WTC11 (cell line): ENCODE data around the gene TMEM81. TPM values are rescaled to one million over a fixed set of nuclear protein-coding genes. Genes with fewer than 3 reads are reported as not detected.

Source experiments
- ATAC-seq: fragments of 200-7000 bp; cut with Tn5 transposase; 2 replicates; pipeline ENCODE4 v1.10.0; 2021; ENCODE audit warnings: mild to moderate bottlenecking, moderate library complexity
- CTCF ChIA-PET: fragments of 300-600 bp; sonication (Branson Sonifier 250); formaldehyde crosslinking; loops from one replicate; lab custom pipeline; 2021; ENCODE audit warnings: antibody characterized with exemption; lab: Charles Lee
- POLR2A ChIA-PET: fragments of 350-600 bp; sonication (Branson Sonifier 250); formaldehyde crosslinking; loops from one replicate; lab custom pipeline; 2021; ENCODE audit warnings: antibody characterized with exemption; lab: Charles Lee
- DNase-seq: peaks from one replicate; pipeline ENCODE4 v3.0.0; 2021; ENCODE audit warnings: low spot score
- H3K27ac Mint-ChIP-seq: 2 replicates; pipeline ENCODE4 v1.8.0; 2021; ENCODE audit warnings: mixed read lengths
- H3K27me3 Mint-ChIP-seq: 2 replicates; pipeline ENCODE4 v1.8.0; 2021; ENCODE audit warnings: low read depth, mild to moderate bottlenecking, moderate library complexity, mixed read lengths
- H3K36me3 Mint-ChIP-seq: 2 replicates; pipeline ENCODE4 v1.8.0; 2021; ENCODE audit warnings: mixed read lengths
- H3K4me1 Mint-ChIP-seq: 2 replicates; pipeline ENCODE4 v1.8.0; 2022; ENCODE audit warnings: mixed read lengths
- H3K4me3 Mint-ChIP-seq: 2 replicates; pipeline ENCODE4 v1.8.0; 2021; ENCODE audit warnings: mild to moderate bottlenecking, moderate library complexity, mixed read lengths
- H3K9me3 Mint-ChIP-seq: 2 replicates; pipeline ENCODE4 v1.8.0; 2021; ENCODE audit warnings: mixed read lengths
- AR ChIP-seq: fragments of 250-450 bp; sonication (Bioruptor Pico); IDR thresholded peaks from 2 replicates; pipeline ENCODE4 v1.9.0; 2021; ENCODE audit warnings: mild to moderate bottlenecking
- ATF6 ChIP-seq: sonication (generic); formaldehyde crosslinking; IDR thresholded peaks from 2 replicates; pipeline ENCODE4 v1.8.1; 2023; ENCODE audit warnings: mild to moderate bottlenecking, missing genetic modification reagents
- E2F4 ChIP-seq: sonication (generic); formaldehyde crosslinking; IDR thresholded peaks from 2 replicates; pipeline ENCODE4 v1.8.1; 2022; ENCODE audit warnings: low read depth, mild to moderate bottlenecking, moderate library complexity, missing genetic modification reagents, borderline replicate concordance
- ERG ChIP-seq: fragments of 250-450 bp; sonication (Bioruptor Pico); IDR thresholded peaks from 2 replicates; pipeline ENCODE4 v1.8.0; 2021; ENCODE audit warnings: mild to moderate bottlenecking
- GABPB1 ChIP-seq: sonication (generic); formaldehyde crosslinking; IDR thresholded peaks from 2 replicates; pipeline ENCODE4 v1.8.1; 2023; ENCODE audit warnings: mild to moderate bottlenecking, missing genetic modification reagents
- HMGA2 ChIP-seq: fragments of 250-450 bp; sonication (Bioruptor Pico); IDR thresholded peaks from 2 replicates; pipeline ENCODE4 v1.4.0; 2021; ENCODE audit warnings: mild to moderate bottlenecking, moderate library complexity
- IRF1 ChIP-seq: sonication (generic); formaldehyde crosslinking; IDR thresholded peaks from 2 replicates; pipeline ENCODE4 v1.8.0; 2023; ENCODE audit warnings: missing genetic modification reagents
- JAZF1 ChIP-seq: fragments of 250-450 bp; sonication (Bioruptor Pico); IDR thresholded peaks from 2 replicates; pipeline ENCODE4 v1.9.0; 2021; ENCODE audit warnings: moderate library complexity, mild to moderate bottlenecking, inconsistent platforms
- STAT6 ChIP-seq: sonication (generic); formaldehyde crosslinking; conservative IDR thresholded peaks from 2 replicates; pipeline ENCODE4 v1.8.1; 2023; ENCODE audit warnings: mild to moderate bottlenecking, low read depth, missing genetic modification reagents, moderate library complexity
- TEAD4 ChIP-seq: sonication (generic); formaldehyde crosslinking; IDR thresholded peaks from 2 replicates; pipeline ENCODE4 v1.8.0; 2022; ENCODE audit warnings: mild to moderate bottlenecking, missing genetic modification reagents
- ZNF121 ChIP-seq: sonication (generic); formaldehyde crosslinking; IDR thresholded peaks from 2 replicates; pipeline ENCODE4 v1.8.0; 2023; ENCODE audit warnings: missing genetic modification reagents
- ZNF138 ChIP-seq: sonication (generic); formaldehyde crosslinking; conservative IDR thresholded peaks from 2 replicates; pipeline ENCODE4 v1.8.1; 2022; ENCODE audit warnings: mild to moderate bottlenecking, moderate library complexity, missing genetic modification reagents
- ZNF423 ChIP-seq: fragments of 250-450 bp; sonication (Bioruptor Pico); IDR thresholded peaks from 2 replicates; pipeline ENCODE4 v2.1.2; 2022; ENCODE audit warnings: mild to moderate bottlenecking, moderate library complexity
- ZNF512 ChIP-seq: sonication (generic); formaldehyde crosslinking; IDR thresholded peaks from 2 replicates; pipeline ENCODE4 v1.8.1; 2022; ENCODE audit warnings: missing genetic modification reagents, borderline replicate concordance
- total RNA-seq: library from RNA; stranded (reverse); gene quantifications from 3 replicates; pipeline ENCODE4 v1.2.3, GENCODE V29; 2021

TMEM81 gene
- total RNA-seq, 1 experiment from 2014 or later = 7.5 TPM

GRCh38 chr1:205111354-205111753 lies 27.1 kb upstream of the TMEM81 start:
- Mint-ChIP-seq H3K4me3 (no peak overlapping the region), H3K4me1 (no peaks in the 10 kb centered on the region), H3K36me3 (peaks cover 30% of the 10 kb centered on the region)
- ATAC-seq (no peak), DNase-seq (no peak)
- POLR2A ChIA-PET = no interaction called here
- TF ChIP-seq ZNF423 (CRISPR knock-in tag) (no peak), E2F4 (CRISPR knock-in tag) (no peak), ZNF512 (CRISPR knock-in tag) (no peak), ERG (no peak), ZNF121 (no peak), AR (CRISPR knock-in tag) (no peak), STAT6 (CRISPR knock-in tag) (no peak), HMGA2 (CRISPR knock-in tag) (no peak), ATF6 (CRISPR knock-in tag) (no peak), GABPB1 (CRISPR knock-in tag) (no peak), JAZF1 (CRISPR knock-in tag) (no peak), IRF1 (CRISPR knock-in tag) (no peak), TEAD4 (CRISPR knock-in tag) (no peak), ZNF138 (no peak)
- TF ChIP-seq, all 79 proteins: peak for 0
- Mint-ChIP-seq H3K27ac (no peak overlapping the region), H3K27me3 (no peaks in the 10 kb centered on the region), H3K9me3 (peaks cover 3% of the 10 kb centered on the region; the same call in 1 of the 2 replicates)
- CTCF ChIA-PET = interaction anchor here (1.4 to 1.5 kb wide), 2 partner anchors 49 to 122 kb away, joined by 3 to 5 read pairs; no protein-coding TSS in a partner anchor
